Left hindlimb (tissue), 1 donor: Measurements from ENCODE around the gene METTL23.
"Not testable (repeated sequence)": the region's sequence is repeated elsewhere in the genome, so short reads cannot be mapped to it uniquely, and the experiment has no call there.

ENCODE experiments used
- DNase-seq: peaks from one replicate; pipeline ENCODE4 v3.0.0-alpha.2; 2018

The METTL23 gene

GRCh38 chr17:76714822-76715495 lies 11.7 kb upstream of the METTL23 start:
- DNase-seq: peak; percentile 63

- DNase-seq: no peak
These were observed 11.2 kb upstream of the METTL23 start for GRCh38 chr17:76715496-76715830.

- DNase-seq: no peak
These were observed 10.3 kb upstream of the METTL23 start for GRCh38 chr17:76716146-76716838.

- DNase-seq: no peak
These were observed 9.8 kb upstream of the METTL23 start for GRCh38 chr17:76716839-76717215.

- DNase-seq: no peak
These were observed 8.1 kb upstream of the METTL23 start for GRCh38 chr17:76718516-76718915.

GRCh38 chr17:76720211-76720610 lies 6.4 kb upstream of the METTL23 start:
- DNase-seq: no peak

- DNase-seq: no peak
These were observed 5.7 kb upstream of the METTL23 start for GRCh38 chr17:76720941-76721340.

GRCh38 chr17:76721463-76721862 lies 5.2 kb upstream of the METTL23 start:
- no peak for DNase-seq

GRCh38 chr17:76722279-76722678 lies 4.4 kb upstream of the METTL23 start:
- DNase-seq: no peak

GRCh38 chr17:76722977-76723376 lies 3.7 kb upstream of the METTL23 start:
- DNase-seq: not testable (repeated sequence)

GRCh38 chr17:76723812-76724211 lies 2.8 kb upstream of the METTL23 start:
- DNase-seq: no peak

GRCh38 chr17:76725580-76726230 lies 934 bp upstream of the METTL23 start:
- peak; percentile 69 for DNase-seq

GRCh38 chr17:76726231-76726775 lies 336 bp upstream of the METTL23 start, which contains the start of gene JMJD6:
Gene JMJD6 (minus strand): TSS chr17:76726606. CDS start chr17:76726475, 131 bp downstream.
- peak; percentile 98 for DNase-seq

GRCh38 chr17:76727745-76728456 lies 1.3 kb downstream of the METTL23 start:
- DNase-seq: no peak

GRCh38 chr17:76731800-76732733 lies 5.4 kb downstream of the METTL23 start:
- DNase-seq: not testable (repeated sequence)

GRCh38 chr17:76732734-76733617 lies 6.3 kb downstream of the METTL23 start:
- no peak for DNase-seq

- no peak for DNase-seq
These were observed 6.9 kb downstream of the METTL23 start for GRCh38 chr17:76733618-76733957.

- no peak for DNase-seq
These were observed 7.6 kb downstream of the METTL23 start for GRCh38 chr17:76734080-76734840.

GRCh38 chr17:76735006-76735405 lies 8.4 kb downstream of the METTL23 start:
- DNase-seq: no peak
